ENCODE results near the gene MACROD2. TPM values are rescaled to one million over a fixed set of nuclear protein-coding genes. Genes with fewer than 3 reads are reported as not detected.
A peak's percentile ranks its signal among the peaks of the same experiment; 100 is the strongest.

MACROD2 gene
- total RNA-seq, 1 donor from 2014 or later = 3.1 TPM

GRCh38 chr20:14910126-14910525 is 914.8 kb downstream of the MACROD2 start:
- no peaks in the 10 kb centered on the region for H3K9me3 ChIP-seq (ENCODE audit: control insufficient read depth in 3 of 3, low read length in 3 of 3)
- H3K27me3 ChIP-seq (ENCODE audit: control insufficient read depth in 3 of 3, insufficient read depth in 3 of 3, low read length in 3 of 3) = no peaks in the 10 kb centered on the region
- no peaks in the 10 kb centered on the region for H3K36me3 ChIP-seq (ENCODE audit: control insufficient read depth in 3 of 3, insufficient read depth in 3 of 3, low read length in 3 of 3)
- H3K4me3 ChIP-seq (ENCODE audit: low read length in 3 of 3) = no peak overlapping the region
- H3K4me1 ChIP-seq (ENCODE audit: control insufficient read depth in 3 of 3, insufficient read depth in 3 of 3, low read length in 3 of 3) = no peaks in the 10 kb centered on the region
- H3K27ac ChIP-seq (ENCODE audit: low read depth, low read length) = no peak overlapping the region
- no peak overlapping the region for H3K9ac ChIP-seq (ENCODE audit: low read depth in 1 of 3, low read length in 3 of 3)

DNA sequence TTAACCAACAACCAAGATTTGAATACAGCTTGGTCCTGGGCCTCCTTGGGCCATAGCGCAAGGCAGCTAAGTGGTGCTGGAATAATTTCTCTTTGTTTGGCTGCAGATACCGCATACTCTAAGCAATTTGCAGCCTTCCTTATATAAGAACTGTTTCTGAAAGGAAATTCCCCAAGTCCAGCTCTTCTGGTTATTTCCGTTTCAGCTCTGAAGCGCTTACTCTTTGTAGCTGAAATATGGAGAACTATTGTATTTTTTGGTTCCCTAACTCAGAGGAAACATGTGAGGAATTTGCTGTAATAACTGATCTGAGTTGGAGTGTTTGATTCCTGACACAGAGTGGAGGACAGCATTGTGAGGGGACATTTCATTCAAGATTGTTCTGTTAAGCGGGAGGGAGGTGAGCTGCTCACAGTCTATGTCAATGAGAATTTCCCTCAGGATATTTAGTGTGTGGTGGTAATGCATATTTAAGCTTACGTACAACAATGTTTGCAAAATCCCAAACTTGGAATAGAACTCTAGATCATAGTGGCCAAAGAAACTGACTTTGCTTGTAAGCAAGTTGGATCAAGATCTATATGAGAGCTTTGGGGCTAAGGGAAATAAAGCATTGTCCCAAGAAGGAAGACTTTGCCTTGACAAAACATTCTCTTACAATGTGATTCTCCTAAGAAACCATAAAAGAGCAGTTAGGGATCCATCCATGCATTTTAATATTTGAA is 918.7 kb downstream of the MACROD2 start:
- H3K27me3 ChIP-seq (ENCODE audit: control insufficient read depth in 3 of 3, insufficient read depth in 3 of 3, low read length in 3 of 3) = no peaks in the 10 kb centered on the region
- H3K4me3 ChIP-seq (ENCODE audit: low read length in 3 of 3) = no peak overlapping the region
- peaks cover 0 to 4% (median 3%) of the 10 kb centered on the region in 3 donors for H3K4me1 ChIP-seq (ENCODE audit: control insufficient read depth in 3 of 3, insufficient read depth in 3 of 3, low read length in 3 of 3)
- no peaks in the 10 kb centered on the region for H3K36me3 ChIP-seq (ENCODE audit: control insufficient read depth in 3 of 3, insufficient read depth in 3 of 3, low read length in 3 of 3)
- H3K27ac ChIP-seq (ENCODE audit: low read depth, low read length) = no peak overlapping the region
- H3K9ac ChIP-seq (ENCODE audit: low read depth in 1 of 3, low read length in 3 of 3) = no peak overlapping the region
- H3K9me3 ChIP-seq (ENCODE audit: control insufficient read depth in 3 of 3, low read length in 3 of 3) = no peaks in the 10 kb centered on the region

DNA sequence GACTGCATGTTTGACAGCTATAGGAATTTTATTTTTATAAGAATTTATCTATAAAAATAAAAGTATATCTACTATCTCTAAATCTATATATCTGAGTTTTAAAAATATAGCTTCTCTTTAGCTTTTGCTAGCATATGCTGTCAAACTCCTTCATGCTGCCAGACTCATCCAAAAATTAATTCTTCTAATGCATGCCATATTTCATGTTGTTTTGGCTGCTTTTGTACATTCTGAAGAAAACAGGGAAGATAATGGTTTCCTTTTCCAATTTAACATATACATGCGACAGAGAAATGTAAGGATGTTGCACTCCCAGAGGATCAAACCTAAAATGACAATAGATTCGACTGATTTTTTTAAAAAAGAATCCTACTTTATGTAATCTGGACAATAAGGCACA is 919.3 kb downstream of the MACROD2 start:
- H3K4me1 ChIP-seq (ENCODE audit: control insufficient read depth in 3 of 3, insufficient read depth in 3 of 3, low read length in 3 of 3) = peaks cover 4 to 7% (median 5%) of the 10 kb centered on the region in 3 donors
- H3K4me3 ChIP-seq (ENCODE audit: low read length in 3 of 3) = no peak overlapping the region
- H3K36me3 ChIP-seq (ENCODE audit: control insufficient read depth in 3 of 3, insufficient read depth in 3 of 3, low read length in 3 of 3) = no peaks in the 10 kb centered on the region
- no peak overlapping the region for H3K9ac ChIP-seq (ENCODE audit: low read depth in 1 of 3, low read length in 3 of 3)
- H3K9me3 ChIP-seq (ENCODE audit: control insufficient read depth in 3 of 3, low read length in 3 of 3) = no peaks in the 10 kb centered on the region
- no peaks in the 10 kb centered on the region for H3K27me3 ChIP-seq (ENCODE audit: control insufficient read depth in 3 of 3, insufficient read depth in 3 of 3, low read length in 3 of 3)
- no peak overlapping the region for H3K27ac ChIP-seq (ENCODE audit: low read depth, low read length)

DNA sequence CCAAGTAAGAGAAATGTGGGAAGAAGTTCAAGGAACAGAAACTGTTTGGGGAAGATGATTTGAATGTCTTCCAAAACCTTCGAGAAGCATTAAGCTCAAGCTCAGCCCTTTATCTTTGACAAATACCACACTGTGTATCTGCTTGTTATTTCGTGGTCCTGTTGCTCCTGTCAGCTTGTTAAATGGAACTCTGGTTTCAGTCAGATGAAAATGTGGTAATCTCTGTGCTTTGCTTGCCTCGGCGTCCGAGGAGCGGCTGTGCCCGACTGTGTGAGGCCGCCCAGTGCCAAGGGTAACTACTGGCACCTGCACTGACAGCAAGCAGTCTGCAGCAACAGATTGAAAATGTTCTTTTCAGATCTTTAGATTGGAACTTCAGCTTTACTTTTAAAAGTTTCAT is 920.0 kb downstream of the MACROD2 start:
- peak overlapping the region; percentile 51 to 66 (median 57) for H3K4me3 ChIP-seq (ENCODE audit: low read length in 3 of 3)
- no peaks in the 10 kb centered on the region for H3K36me3 ChIP-seq (ENCODE audit: control insufficient read depth in 3 of 3, insufficient read depth in 3 of 3, low read length in 3 of 3)
- H3K9ac ChIP-seq (ENCODE audit: low read depth in 1 of 3, low read length in 3 of 3) = peak overlapping the region in 1 of 3 donors; percentile 40
- peaks cover 4 to 11% (median 6%) of the 10 kb centered on the region in 3 donors for H3K4me1 ChIP-seq (ENCODE audit: control insufficient read depth in 3 of 3, insufficient read depth in 3 of 3, low read length in 3 of 3)
- no peak overlapping the region for H3K27ac ChIP-seq (ENCODE audit: low read depth, low read length)
- H3K9me3 ChIP-seq (ENCODE audit: control insufficient read depth in 3 of 3, low read length in 3 of 3) = no peaks in the 10 kb centered on the region
- H3K27me3 ChIP-seq (ENCODE audit: control insufficient read depth in 3 of 3, insufficient read depth in 3 of 3, low read length in 3 of 3) = no peaks in the 10 kb centered on the region

GRCh38 chr20:14916360-14916920 is 921.1 kb downstream of the MACROD2 start:
- H3K36me3 ChIP-seq (ENCODE audit: control insufficient read depth in 3 of 3, insufficient read depth in 3 of 3, low read length in 3 of 3) = no peaks in the 10 kb centered on the region
- H3K9ac ChIP-seq (ENCODE audit: low read depth in 1 of 3, low read length in 3 of 3) = no peak overlapping the region
- no peak overlapping the region for H3K4me3 ChIP-seq (ENCODE audit: low read length in 3 of 3)
- no peaks in the 10 kb centered on the region for H3K27me3 ChIP-seq (ENCODE audit: control insufficient read depth in 3 of 3, insufficient read depth in 3 of 3, low read length in 3 of 3)
- H3K27ac ChIP-seq (ENCODE audit: low read depth, low read length) = no peak overlapping the region
- H3K9me3 ChIP-seq (ENCODE audit: control insufficient read depth in 3 of 3, low read length in 3 of 3) = no peaks in the 10 kb centered on the region
- peaks cover 4 to 13% (median 6%) of the 10 kb centered on the region in 3 donors for H3K4me1 ChIP-seq (ENCODE audit: control insufficient read depth in 3 of 3, insufficient read depth in 3 of 3, low read length in 3 of 3)

GRCh38 chr20:14918281-14918680 is 923.0 kb downstream of the MACROD2 start:
- Histone ChIP-seq H3K36me3 (ENCODE audit: control insufficient read depth in 3 of 3, insufficient read depth in 3 of 3, low read length in 3 of 3) (no peaks in the 10 kb centered on the region), H3K4me3 (ENCODE audit: low read length in 3 of 3) (no peak overlapping the region), H3K4me1 (ENCODE audit: control insufficient read depth in 3 of 3, insufficient read depth in 3 of 3, low read length in 3 of 3) (peaks cover 4 to 15% (median 6%) of the 10 kb centered on the region in 3 donors), H3K27me3 (ENCODE audit: control insufficient read depth in 3 of 3, insufficient read depth in 3 of 3, low read length in 3 of 3) (no peaks in the 10 kb centered on the region), H3K9me3 (ENCODE audit: control insufficient read depth in 3 of 3, low read length in 3 of 3) (no peaks in the 10 kb centered on the region), H3K27ac (ENCODE audit: low read depth, low read length) (no peak overlapping the region), H3K9ac (ENCODE audit: low read depth in 1 of 3, low read length in 3 of 3) (no peak overlapping the region)

- H3K36me3 ChIP-seq (ENCODE audit: control insufficient read depth in 3 of 3, insufficient read depth in 3 of 3, low read length in 3 of 3) = no peaks in the 10 kb centered on the region
- no peak overlapping the region for H3K4me3 ChIP-seq (ENCODE audit: low read length in 3 of 3)
- H3K27me3 ChIP-seq (ENCODE audit: control insufficient read depth in 3 of 3, insufficient read depth in 3 of 3, low read length in 3 of 3) = no peaks in the 10 kb centered on the region
- H3K4me1 ChIP-seq (ENCODE audit: control insufficient read depth in 3 of 3, insufficient read depth in 3 of 3, low read length in 3 of 3) = peaks cover 4 to 15% (median 6%) of the 10 kb centered on the region in 3 donors
- no peak overlapping the region for H3K9ac ChIP-seq (ENCODE audit: low read depth in 1 of 3, low read length in 3 of 3)
- H3K27ac ChIP-seq (ENCODE audit: low read depth, low read length) = no peak overlapping the region
- H3K9me3 ChIP-seq (ENCODE audit: control insufficient read depth in 3 of 3, low read length in 3 of 3) = no peaks in the 10 kb centered on the region
Observed at GRCh38 chr20:14918976-14919375, 923.7 kb downstream of the MACROD2 start.

DNA sequence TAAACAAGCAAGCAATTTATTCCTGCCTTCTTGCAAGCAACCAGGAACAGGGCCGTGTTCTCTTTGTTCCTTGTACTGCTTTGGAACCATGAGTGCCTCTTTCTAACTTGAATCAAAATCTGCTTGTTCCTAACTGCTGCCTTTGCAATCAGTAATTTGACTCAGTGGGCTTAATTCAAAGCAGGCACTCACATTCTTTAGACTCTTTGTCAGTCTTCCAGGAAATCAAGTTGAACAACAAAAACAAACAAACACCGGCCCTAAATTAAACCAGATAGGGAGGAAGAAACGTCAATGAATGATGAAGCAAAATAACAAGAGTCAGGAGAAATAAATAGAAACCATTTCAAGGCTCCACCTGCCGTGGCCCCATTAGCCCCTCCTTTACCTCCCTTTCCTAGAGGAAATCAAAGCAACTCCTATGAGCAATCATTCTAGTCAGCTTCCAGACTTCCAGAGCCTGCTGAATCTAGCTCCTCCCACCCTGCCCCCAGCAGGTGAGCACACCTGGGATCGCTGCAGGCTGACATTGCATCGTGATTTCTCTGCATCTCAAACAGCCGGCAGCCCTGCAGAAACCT is 924.3 kb downstream of the MACROD2 start:
- peaks cover 4 to 15% (median 6%) of the 10 kb centered on the region in 3 donors for H3K4me1 ChIP-seq (ENCODE audit: control insufficient read depth in 3 of 3, insufficient read depth in 3 of 3, low read length in 3 of 3)
- no peaks in the 10 kb centered on the region for H3K27me3 ChIP-seq (ENCODE audit: control insufficient read depth in 3 of 3, insufficient read depth in 3 of 3, low read length in 3 of 3)
- no peak overlapping the region for H3K9ac ChIP-seq (ENCODE audit: low read depth in 1 of 3, low read length in 3 of 3)
- H3K4me3 ChIP-seq (ENCODE audit: low read length in 3 of 3) = peak overlapping the region in 1 of 3 donors; percentile 47
- no peaks in the 10 kb centered on the region for H3K9me3 ChIP-seq (ENCODE audit: control insufficient read depth in 3 of 3, low read length in 3 of 3)
- no peaks in the 10 kb centered on the region for H3K36me3 ChIP-seq (ENCODE audit: control insufficient read depth in 3 of 3, insufficient read depth in 3 of 3, low read length in 3 of 3)
- H3K27ac ChIP-seq (ENCODE audit: low read depth, low read length) = peak overlapping the region; percentile 8

DNA sequence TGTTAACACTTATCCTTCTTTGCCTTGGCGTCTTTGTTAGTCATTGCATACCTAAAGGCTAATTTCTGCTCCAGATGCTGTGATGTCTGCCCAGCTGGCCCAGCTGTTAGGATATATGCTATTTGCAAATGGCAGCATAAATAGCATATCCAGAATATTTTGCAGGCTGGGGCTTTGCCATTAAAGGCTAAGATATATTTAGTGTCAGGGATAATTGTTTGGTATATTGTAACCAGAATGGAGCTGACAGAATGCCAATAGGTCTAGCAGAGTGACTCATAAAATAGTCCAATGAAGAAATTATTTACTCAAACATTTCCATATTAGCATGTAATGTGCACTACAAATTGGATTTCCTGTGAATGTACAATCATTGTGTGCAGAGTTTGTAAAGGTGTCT is 926.2 kb downstream of the MACROD2 start:
- H3K36me3 ChIP-seq (ENCODE audit: control insufficient read depth in 3 of 3, insufficient read depth in 3 of 3, low read length in 3 of 3) = no peaks in the 10 kb centered on the region
- H3K27me3 ChIP-seq (ENCODE audit: control insufficient read depth in 3 of 3, insufficient read depth in 3 of 3, low read length in 3 of 3) = no peaks in the 10 kb centered on the region
- H3K9me3 ChIP-seq (ENCODE audit: control insufficient read depth in 3 of 3, low read length in 3 of 3) = no peaks in the 10 kb centered on the region
- peaks cover 4 to 15% (median 11%) of the 10 kb centered on the region in 3 donors for H3K4me1 ChIP-seq (ENCODE audit: control insufficient read depth in 3 of 3, insufficient read depth in 3 of 3, low read length in 3 of 3)
- H3K9ac ChIP-seq (ENCODE audit: low read depth in 1 of 3, low read length in 3 of 3) = no peak overlapping the region
- H3K27ac ChIP-seq (ENCODE audit: low read depth, low read length) = no peak overlapping the region
- H3K4me3 ChIP-seq (ENCODE audit: low read length in 3 of 3) = no peak overlapping the region

Data from skeletal muscle tissue (tissue), 4 donors.